Islet precursor cell (in vitro differentiated cells): ENCODE results near the gene LAMTOR2.

Experiments
- DNase-seq: peaks from one replicate; pipeline ENCODE4 v3.0.0-alpha.2; 2018

LAMTOR2 gene

GRCh38 chr1:156099282-156099681 is 44.7 kb downstream of the LAMTOR2 start:
- no peak for DNase-seq

- no peak for DNase-seq
These were observed 45.8 kb downstream of the LAMTOR2 start for GRCh38 chr1:156100205-156100995.

GRCh38 chr1:156101880-156102279 is 47.3 kb downstream of the LAMTOR2 start:
- DNase-seq: no peak

- no peak for DNase-seq
These were observed 48.3 kb downstream of the LAMTOR2 start for GRCh38 chr1:156102633-156103511.

GRCh38 chr1:156103521-156103947 is 49.0 kb downstream of the LAMTOR2 start:
- peak; percentile 61 for DNase-seq

- DNase-seq: peak; percentile 79
These were observed 49.7 kb downstream of the LAMTOR2 start for GRCh38 chr1:156104065-156104810.

- DNase-seq: peak; percentile 78
These were observed 50.6 kb downstream of the LAMTOR2 start for GRCh38 chr1:156104861-156105832.

GRCh38 chr1:156106624-156107488 is 52.3 kb downstream of the LAMTOR2 start:
- peak; percentile 91 for DNase-seq

- no peak for DNase-seq
These were observed 53.5 kb downstream of the LAMTOR2 start for GRCh38 chr1:156108057-156108456.
